Measurements from ENCODE around the gene UBE2D1.

Gene UBE2D1

GRCh38 chr10:58351616-58352578 is 17.1 kb downstream of the UBE2D1 start:
- TF ChIP-seq CTCF (IDR thresholded peaks at IDR 0.05; ENCODE audit: low read depth, low read length, missing control alignments) = no peak
- Histone ChIP-seq H3K4me3 (ENCODE audit: low read depth, low read length) (no peak overlapping the region), H3K36me3 (replicated peaks) (no peaks in the 10 kb centered on the region), H3K27me3 (replicated peaks) (no peaks in the 10 kb centered on the region), H3K27ac (no peak overlapping the region)
- DNase-seq = no peak
- in situ Hi-C loops (cut with HindIII; ENCODE audit: low pct_ligation_motif_present, low sequenced_read_pairs) = no loop called here

- H3K4me3 ChIP-seq (ENCODE audit: low read depth, low read length) = no peak overlapping the region
- TF ChIP-seq CTCF (IDR thresholded peaks at IDR 0.05; ENCODE audit: low read depth, low read length, missing control alignments) = no peak
- in situ Hi-C loops (cut with HindIII; ENCODE audit: low pct_ligation_motif_present, low sequenced_read_pairs) = no loop called here
- no peaks in the 10 kb centered on the region for H3K36me3 ChIP-seq (replicated peaks)
- H3K27ac ChIP-seq = no peak overlapping the region
- H3K27me3 ChIP-seq (replicated peaks) = no peaks in the 10 kb centered on the region
- DNase-seq = no peak
Measured at GRCh38 chr10:58352956-58353610, 18.3 kb downstream of the UBE2D1 start.

GRCh38 chr10:58356756-58357155 is 21.9 kb downstream of the UBE2D1 start:
- TF ChIP-seq CTCF (IDR thresholded peaks at IDR 0.05; ENCODE audit: low read depth, low read length, missing control alignments) = no peak
- Histone ChIP-seq H3K27me3 (replicated peaks) (no peaks in the 10 kb centered on the region), H3K27ac (no peak overlapping the region), H3K4me3 (ENCODE audit: low read depth, low read length) (no peak overlapping the region), H3K36me3 (replicated peaks) (no peaks in the 10 kb centered on the region)
- no peak for DNase-seq
- in situ Hi-C loops (cut with HindIII; ENCODE audit: low pct_ligation_motif_present, low sequenced_read_pairs) = no loop called here

GRCh38 chr10:58358314-58358933 is 23.6 kb downstream of the UBE2D1 start:
- in situ Hi-C loops (cut with HindIII; ENCODE audit: low pct_ligation_motif_present, low sequenced_read_pairs) = no loop called here
- no peak for DNase-seq
- Histone ChIP-seq H3K4me3 (ENCODE audit: low read depth, low read length) (no peak overlapping the region), H3K36me3 (replicated peaks) (no peaks in the 10 kb centered on the region), H3K27me3 (replicated peaks) (no peaks in the 10 kb centered on the region), H3K27ac (no peak overlapping the region)
- no peak for TF ChIP-seq CTCF (IDR thresholded peaks at IDR 0.05; ENCODE audit: low read depth, low read length, missing control alignments)

- Histone ChIP-seq H3K27ac (no peak overlapping the region), H3K4me3 (ENCODE audit: low read depth, low read length) (no peak overlapping the region), H3K36me3 (replicated peaks) (no peaks in the 10 kb centered on the region), H3K27me3 (replicated peaks) (no peaks in the 10 kb centered on the region)
- in situ Hi-C loops (cut with HindIII; ENCODE audit: low pct_ligation_motif_present, low sequenced_read_pairs) = no loop called here
- no peak for DNase-seq
- TF ChIP-seq CTCF (IDR thresholded peaks at IDR 0.05; ENCODE audit: low read depth, low read length, missing control alignments) = no peak
Measured at GRCh38 chr10:58358947-58359346, 24.1 kb downstream of the UBE2D1 start.

Data from brain microvascular endothelial cell (primary cell).